RWPE2 (cell line): ENCODE data around the gene NDOR1.

ENCODE experiments used
- ATAC-seq: fragments of 200-7000 bp; cut with Tn5 transposase; 3 replicates; pipeline ENCODE4 v1.9.1; 2021; ENCODE audit warnings: low read depth
- DNase-seq: peaks from one replicate; pipeline ENCODE4 v3.0.0-alpha.2; 2020; ENCODE audit warnings: low spot score
- H3K27ac ChIP-seq: fragments of 450-650 bp; 2 replicates; pipeline ENCODE4 v1.5.1; 2017; ENCODE audit warnings: mild to moderate bottlenecking; ENCODE audit not compliant: poor library complexity, severe bottlenecking
- H3K27me3 ChIP-seq: fragments of 250-450 bp; sonication (Bioruptor Pico); 2 replicates; pipeline ENCODE4 v1.5.1; 2021; ENCODE audit warnings: mild to moderate bottlenecking, moderate library complexity; ENCODE audit not compliant: insufficient read depth, poor library complexity, severe bottlenecking
- H3K36me3 ChIP-seq: fragments of 250-450 bp; sonication (Bioruptor Pico); 2 replicates; pipeline ENCODE4 v1.5.1; 2020; ENCODE audit warnings: low read depth, mild to moderate bottlenecking, moderate library complexity
- H3K4me1 ChIP-seq: fragments of 250-450 bp; sonication (Bioruptor Pico); 2 replicates; pipeline ENCODE4 v1.5.1; 2021; ENCODE audit warnings: mild to moderate bottlenecking, moderate library complexity; ENCODE audit not compliant: insufficient read depth, poor library complexity, severe bottlenecking
- H3K4me3 ChIP-seq: fragments of 250-450 bp; sonication (Bioruptor Pico); 2 replicates; pipeline ENCODE4 v1.5.1; 2021; ENCODE audit warnings: mild to moderate bottlenecking, moderate library complexity; ENCODE audit not compliant: severe bottlenecking
- H3K9me3 ChIP-seq: fragments of 250-450 bp; sonication (Bioruptor Pico); 2 replicates; pipeline ENCODE4 v1.5.1; 2021; ENCODE audit warnings: mild to moderate bottlenecking, moderate library complexity; ENCODE audit not compliant: severe bottlenecking
- CTCF ChIP-seq: fragments of 450-650 bp; IDR thresholded peaks from one replicate; pipeline ENCODE4 v1.5.1; 2017; ENCODE audit warnings: mild to moderate bottlenecking, moderate library complexity; ENCODE audit not compliant: poor library complexity, severe bottlenecking

The NDOR1 gene

GRCh38 chr9:137171149-137171900 is 34.2 kb upstream of the NDOR1 start:
- DNase-seq: no peak
- TF ChIP-seq CTCF: no peak
- Histone ChIP-seq H3K4me3 (no peak overlapping the region), H3K9me3 (no peaks in the 10 kb centered on the region), H3K27ac (no peak overlapping the region), H3K27me3 (peaks cover 80% of the 10 kb centered on the region), H3K4me1 (no peaks in the 10 kb centered on the region), H3K36me3 (no peaks in the 10 kb centered on the region)
- ATAC-seq: no peak

- DNase-seq (no peak), ATAC-seq (0 out of 3 replicates have a peak, but pooled peaks have one; percentile 3)
- TF ChIP-seq CTCF: no peak
- H3K4me3 ChIP-seq: no peak overlapping the region
- H3K9me3 ChIP-seq: no peaks in the 10 kb centered on the region
- no peak overlapping the region for H3K27ac ChIP-seq
- peaks cover 62% of the 10 kb centered on the region for H3K27me3 ChIP-seq
- H3K36me3 ChIP-seq: no peaks in the 10 kb centered on the region
- H3K4me1 ChIP-seq: no peaks in the 10 kb centered on the region
Measured at GRCh38 chr9:137172901-137173795, 32.4 kb upstream of the NDOR1 start.

GRCh38 chr9:137173796-137174664 is 31.5 kb upstream of the NDOR1 start:
- H3K36me3 ChIP-seq: no peaks in the 10 kb centered on the region
- ATAC-seq (no peak), DNase-seq (no peak)
- peaks cover 53% of the 10 kb centered on the region for H3K27me3 ChIP-seq
- H3K4me1 ChIP-seq: no peaks in the 10 kb centered on the region
- H3K27ac ChIP-seq: no peak overlapping the region
- H3K4me3 ChIP-seq: no peak overlapping the region
- no peak for TF ChIP-seq CTCF
- H3K9me3 ChIP-seq: no peaks in the 10 kb centered on the region

GRCh38 chr9:137174722-137175293 is 30.7 kb upstream of the NDOR1 start:
- peak; percentile 30 for ATAC-seq
- Histone ChIP-seq H3K36me3 (no peaks in the 10 kb centered on the region; the same call in 1 of the 2 replicates), H3K4me1 (no peaks in the 10 kb centered on the region), H3K27ac (no peak overlapping the region), H3K27me3 (peaks cover 47% of the 10 kb centered on the region), H3K4me3 (no peak overlapping the region), H3K9me3 (no peaks in the 10 kb centered on the region)
- TF ChIP-seq CTCF: no peak
- DNase-seq: no peak
